ENCODE results near the gene PPFIA4. TPM values are rescaled to one million over a fixed set of nuclear protein-coding genes. Genes with fewer than 3 reads are reported as not detected.

The PPFIA4 gene
- total RNA-seq, 1 donor from 2014 or later, result 0.29 TPM

GRCh38 chr1:203116091-203116820 lies 90.0 kb downstream of the PPFIA4 start:
- no peaks in the 10 kb centered on the region for H3K9me3 Mint-ChIP-seq
- H3K27me3 Mint-ChIP-seq, result peaks cover 42% of the 10 kb centered on the region
- ChIA-PET CTCF (no interaction called here), POLR2A (no interaction called here)
- H3K27ac Mint-ChIP-seq, result no peak overlapping the region
- no peak for ATAC-seq (ENCODE audit: low read depth)
- intact Hi-C loops (cut with micrococcal nuclease), result no loop called here
- DNase-seq, result no peak
- no peak for TF ChIP-seq CTCF (IDR thresholded peaks at IDR 0.05)
- no peak overlapping the region for H3K4me3 Mint-ChIP-seq
- no peaks in the 10 kb centered on the region for H3K36me3 Mint-ChIP-seq (ENCODE audit: low read depth)
- H3K4me1 Mint-ChIP-seq, result peaks cover 2% of the 10 kb centered on the region

GRCh38 chr1:203117611-203118575 lies 91.6 kb downstream of the PPFIA4 start:
- Mint-ChIP-seq H3K9me3 (no peaks in the 10 kb centered on the region), H3K4me3 (no peak overlapping the region), H3K4me1 (peaks cover 2% of the 10 kb centered on the region), H3K27me3 (peaks cover 49% of the 10 kb centered on the region), H3K36me3 (ENCODE audit: low read depth) (no peaks in the 10 kb centered on the region), H3K27ac (no peak overlapping the region)
- DNase-seq (no peak), ATAC-seq (ENCODE audit: low read depth) (peak; percentile 60)
- CTCF ChIA-PET, result interaction anchor here (0.9 to 1.7 kb wide), 11 partner anchors 9 to 370 kb away, joined by 3 to 25 read pairs (median 4); no protein-coding TSS in a partner anchor
- TF ChIP-seq CTCF (IDR thresholded peaks at IDR 0.05), result no peak
- intact Hi-C loops (cut with micrococcal nuclease), result loop anchor here (1.0 kb wide), 2 partner anchors 98 to 369 kb away; no protein-coding TSS in a partner anchor
- POLR2A ChIA-PET, result no interaction called here

- Mint-ChIP-seq H3K4me3 (no peak overlapping the region), H3K27ac (no peak overlapping the region), H3K4me1 (peaks cover 2% of the 10 kb centered on the region), H3K27me3 (peaks cover 54% of the 10 kb centered on the region), H3K9me3 (no peaks in the 10 kb centered on the region), H3K36me3 (ENCODE audit: low read depth) (no peaks in the 10 kb centered on the region)
- no peak for ATAC-seq (ENCODE audit: low read depth)
- POLR2A ChIA-PET, result no interaction called here
- no peak for TF ChIP-seq CTCF (IDR thresholded peaks at IDR 0.05)
- CTCF ChIA-PET, result interaction anchor here (0.6 to 1.0 kb wide), 2 partner anchors 8 to 96 kb away, joined by 3 read pairs; no protein-coding TSS in a partner anchor
- DNase-seq, result no peak
- intact Hi-C loops (cut with micrococcal nuclease), result no loop called here
These were observed 94.2 kb downstream of the PPFIA4 start for GRCh38 chr1:203120325-203121153.

GRCh38 chr1:203121186-203122015 lies 95.1 kb downstream of the PPFIA4 start:
- ATAC-seq (ENCODE audit: low read depth) (no peak), DNase-seq (no peak)
- TF ChIP-seq CTCF (IDR thresholded peaks at IDR 0.05), result no peak
- peaks cover 57% of the 10 kb centered on the region for H3K27me3 Mint-ChIP-seq
- H3K9me3 Mint-ChIP-seq, result no peaks in the 10 kb centered on the region
- no peak overlapping the region for H3K4me3 Mint-ChIP-seq
- ChIA-PET POLR2A (no interaction called here), CTCF (interaction anchor here (0.6 to 1.0 kb wide), 2 partner anchors 9 to 95 kb away, joined by 3 read pairs; no protein-coding TSS in a partner anchor)
- peaks cover 4% of the 10 kb centered on the region for H3K4me1 Mint-ChIP-seq
- no peaks in the 10 kb centered on the region for H3K36me3 Mint-ChIP-seq (ENCODE audit: low read depth)
- no peak overlapping the region for H3K27ac Mint-ChIP-seq
- intact Hi-C loops (cut with micrococcal nuclease), result no loop called here
